Measurements from ENCODE around the gene SLC38A8. TPM values are rescaled to one million over a fixed set of nuclear protein-coding genes. Genes with fewer than 3 reads are reported as not detected.

Gene SLC38A8
- total RNA-seq, 1 experiment from 2014 or later: not detected

DNA sequence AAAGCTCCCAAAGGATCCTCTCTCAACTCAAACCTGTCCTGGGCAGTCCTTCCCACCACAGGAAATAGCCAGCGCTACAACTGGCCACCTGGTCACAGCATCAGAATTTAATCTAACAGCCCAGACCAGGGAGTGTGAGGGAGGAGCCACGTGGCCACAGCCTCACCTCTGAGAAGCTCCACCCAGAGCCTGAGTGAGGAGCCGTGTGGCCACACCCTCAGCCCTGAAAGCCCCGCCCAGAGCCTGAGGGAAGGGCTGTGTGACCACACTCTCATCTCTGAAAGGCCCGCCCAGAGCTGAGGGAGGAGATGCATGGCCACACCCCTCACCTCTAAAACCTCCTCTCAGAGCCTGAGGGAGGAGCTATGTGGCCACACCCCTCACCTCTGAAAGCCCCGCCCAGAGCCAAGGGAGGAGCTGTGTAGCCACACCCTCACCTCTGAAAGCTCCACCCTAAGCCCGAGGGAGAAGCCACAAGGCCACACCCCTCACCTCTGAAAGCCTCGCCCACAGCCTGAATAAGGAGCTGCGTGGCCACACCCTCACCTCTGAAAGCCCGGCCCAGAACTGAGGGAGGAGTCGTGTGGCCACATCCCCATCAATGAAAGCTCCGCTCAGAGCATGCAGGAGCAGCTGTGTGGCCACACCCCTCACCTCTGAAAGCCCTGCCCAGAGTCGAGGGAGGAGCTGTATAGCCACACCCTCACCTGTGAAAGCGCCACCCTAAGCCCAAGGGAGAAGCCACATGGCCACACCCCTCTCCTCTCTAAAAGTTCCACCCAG lies 28.6 kb downstream of the SLC38A8 start:
- DNase-seq (ENCODE audit: low spot score): peak; percentile 34
- in situ Hi-C loops (cut with HindIII; ENCODE audit: low sequenced_read_pairs): no loop called here

DNA sequence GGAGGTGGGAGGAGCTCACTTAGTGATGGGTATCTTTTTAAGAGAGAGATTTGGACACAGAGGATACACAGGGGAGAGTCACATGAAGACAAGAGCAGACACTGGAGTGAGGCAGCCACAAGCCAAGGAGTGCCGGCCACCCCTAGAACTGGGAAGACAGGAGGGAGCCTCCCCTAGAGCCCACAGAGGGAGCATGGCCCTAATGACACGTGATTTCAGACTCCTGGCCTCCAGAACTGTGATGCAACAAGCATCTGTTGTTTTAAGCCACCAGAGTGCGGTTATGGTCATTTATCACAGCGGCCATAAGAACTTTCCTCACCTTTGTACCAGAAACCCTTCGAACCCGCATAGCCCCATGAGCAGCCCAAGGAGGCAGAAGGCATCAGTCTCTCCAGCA lies 33.3 kb downstream of the SLC38A8 start:
- DNase-seq (ENCODE audit: low spot score): no peak
- in situ Hi-C loops (cut with HindIII; ENCODE audit: low sequenced_read_pairs): no loop called here

DNA sequence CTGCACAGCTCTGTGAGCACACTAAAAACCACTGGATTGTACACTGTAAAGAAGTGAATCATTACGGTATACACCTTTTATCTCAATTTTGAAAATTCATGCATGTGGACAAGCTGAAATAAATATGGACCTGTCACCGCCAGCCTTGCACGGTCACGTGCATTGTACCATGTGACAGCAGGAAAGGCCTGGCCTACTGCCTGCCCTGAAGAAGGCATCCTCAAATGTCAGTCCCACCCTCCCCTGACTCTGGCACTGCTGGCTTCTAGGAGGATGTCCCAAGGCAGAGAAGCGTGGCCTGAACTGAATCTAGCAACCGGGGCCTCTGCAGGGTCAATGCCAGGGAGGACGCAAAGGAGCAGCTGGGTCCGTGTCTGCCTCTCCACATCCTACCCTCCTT lies 34.6 kb downstream of the SLC38A8 start:
- DNase-seq (ENCODE audit: low spot score): no peak
- in situ Hi-C loops (cut with HindIII; ENCODE audit: low sequenced_read_pairs): no loop called here

DNA sequence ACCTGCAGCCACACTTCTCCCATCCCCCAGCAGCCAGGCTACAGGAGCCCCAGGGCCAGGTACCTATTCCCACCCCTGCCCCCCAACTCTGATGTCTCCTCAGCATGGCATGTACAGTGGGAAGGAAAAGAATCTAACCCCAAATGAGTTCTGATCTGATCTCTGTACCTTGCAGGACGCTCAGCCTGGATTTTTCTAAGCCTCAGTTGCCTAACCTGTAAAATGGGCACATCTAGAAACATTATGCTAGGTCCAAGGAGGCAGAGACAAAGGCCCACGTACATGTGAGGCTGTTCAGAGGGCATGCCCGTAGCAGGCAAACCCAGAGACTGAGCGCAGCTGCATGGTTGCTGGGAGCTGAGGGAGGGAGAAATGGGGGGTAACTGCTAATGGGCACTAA lies 35.1 kb downstream of the SLC38A8 start:
- DNase-seq (ENCODE audit: low spot score): no peak
- in situ Hi-C loops (cut with HindIII; ENCODE audit: low sequenced_read_pairs): no loop called here

DNA sequence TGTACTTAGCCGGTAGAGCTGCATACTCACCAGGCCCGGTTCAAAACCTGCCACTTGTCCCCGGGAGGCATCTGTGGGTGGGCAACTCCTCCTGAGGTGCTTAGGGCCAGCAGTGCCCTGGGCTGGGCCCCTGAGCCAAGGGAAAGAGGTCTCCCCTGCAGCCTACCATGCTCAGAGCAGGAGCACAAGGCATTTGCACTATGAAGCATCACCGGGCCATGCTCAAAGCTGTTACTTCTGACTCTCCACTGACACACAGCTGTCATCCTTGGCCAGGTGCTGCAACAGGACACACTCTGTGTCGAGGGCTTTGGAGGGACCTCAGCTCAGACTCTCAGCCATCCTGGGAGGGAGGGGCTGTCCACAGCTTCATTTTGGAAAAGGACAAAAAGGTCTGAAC lies 37.2 kb downstream of the SLC38A8 start:
- DNase-seq (ENCODE audit: low spot score): no peak
- in situ Hi-C loops (cut with HindIII; ENCODE audit: low sequenced_read_pairs): no loop called here

DNA sequence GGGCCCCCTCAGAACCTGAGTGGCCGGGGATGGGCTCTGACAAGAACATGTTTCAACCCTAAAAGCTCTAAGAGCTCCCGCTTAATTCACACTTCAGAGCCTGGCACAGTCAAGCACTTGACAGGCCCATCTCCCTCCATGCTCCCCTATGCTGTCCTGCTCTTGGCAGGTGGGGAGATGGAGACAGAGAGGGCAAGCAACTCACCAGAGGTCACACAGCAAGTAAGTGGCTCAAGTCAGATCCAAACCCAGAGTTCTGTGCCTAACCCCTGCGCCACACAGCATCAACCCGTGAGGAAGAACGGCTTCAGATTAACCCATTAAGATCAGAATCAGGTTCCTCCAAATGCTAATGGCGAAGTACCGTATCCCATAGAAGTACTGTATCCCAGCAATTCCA lies 38.2 kb downstream of the SLC38A8 start:
- in situ Hi-C loops (cut with HindIII; ENCODE audit: low sequenced_read_pairs): no loop called here
- DNase-seq (ENCODE audit: low spot score): no peak

DNA sequence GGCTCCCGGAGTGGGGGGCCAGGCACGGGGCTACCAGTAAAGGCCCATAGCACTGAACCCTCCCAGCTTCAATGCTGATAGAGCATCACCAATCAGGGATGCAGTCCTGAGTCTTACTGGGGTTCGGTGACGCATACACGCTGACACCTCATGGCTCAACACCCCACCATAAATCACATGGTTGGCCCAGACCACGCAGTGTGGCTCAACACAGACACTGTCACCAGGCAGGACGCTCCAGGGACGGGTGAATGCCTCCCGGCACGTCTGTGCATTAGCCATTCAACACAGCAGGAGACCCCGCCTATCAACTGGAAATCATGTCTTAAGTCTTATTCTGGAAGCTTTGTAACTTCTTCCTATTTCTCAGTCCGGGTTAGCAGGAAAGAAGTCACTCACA lies 39.6 kb downstream of the SLC38A8 start:
- in situ Hi-C loops (cut with HindIII; ENCODE audit: low sequenced_read_pairs): no loop called here
- DNase-seq (ENCODE audit: low spot score): no peak

DNA sequence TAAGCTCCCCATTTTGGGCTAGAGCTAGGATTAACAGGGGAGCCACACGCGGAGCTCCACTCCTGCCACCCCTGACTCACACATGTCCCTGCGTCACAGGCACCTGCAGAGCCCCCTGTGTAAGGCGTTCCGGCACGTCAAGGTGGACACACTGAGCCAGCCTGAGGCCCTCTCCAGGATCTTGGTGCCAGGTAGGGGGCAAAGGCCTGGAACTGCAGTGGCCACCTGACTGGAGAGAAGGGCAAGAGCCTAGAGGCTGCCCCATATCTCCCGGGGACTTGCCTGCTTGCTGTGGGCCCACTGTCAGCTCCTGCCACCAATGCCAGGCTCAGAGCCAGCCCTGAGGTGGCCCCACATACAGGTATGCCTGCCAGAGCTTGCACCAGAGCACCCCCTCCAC lies 40.9 kb downstream of the SLC38A8 start:
- no peak for DNase-seq (ENCODE audit: low spot score)
- in situ Hi-C loops (cut with HindIII; ENCODE audit: low sequenced_read_pairs): no loop called here

DNA sequence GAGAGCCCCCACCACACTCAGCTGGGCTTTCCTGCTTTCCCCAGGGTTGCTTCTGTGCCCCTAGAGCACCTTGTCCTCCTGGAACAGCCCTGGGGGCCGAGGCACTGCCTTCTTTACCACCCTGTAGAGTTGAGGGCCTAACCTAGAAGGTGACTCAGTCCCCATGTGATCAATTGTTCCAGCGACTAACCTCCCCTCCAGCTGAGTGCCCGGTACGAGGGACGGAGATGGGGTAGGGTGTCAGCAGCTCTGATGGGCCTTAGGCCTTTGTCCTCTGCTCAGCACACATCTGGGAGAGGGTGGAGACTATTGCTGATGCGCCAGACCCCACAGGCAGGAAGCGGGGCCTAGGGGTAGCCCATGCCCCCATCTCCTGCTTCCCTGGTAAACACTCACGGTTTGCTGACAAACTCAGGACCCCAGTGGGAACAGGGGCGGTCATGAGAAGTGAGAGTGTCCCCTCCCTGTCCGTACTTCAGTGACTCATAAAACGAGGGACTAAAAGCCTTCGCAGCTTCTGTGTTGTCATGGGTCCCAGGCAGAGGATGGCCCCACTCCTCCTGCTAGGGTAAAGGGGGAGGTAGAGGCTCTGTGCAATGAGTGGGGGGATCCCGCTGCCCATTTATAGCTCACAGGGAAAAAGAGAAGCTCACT lies 41.5 kb downstream of the SLC38A8 start:
- no peak for DNase-seq (ENCODE audit: low spot score)
- in situ Hi-C loops (cut with HindIII; ENCODE audit: low sequenced_read_pairs): no loop called here

DNA sequence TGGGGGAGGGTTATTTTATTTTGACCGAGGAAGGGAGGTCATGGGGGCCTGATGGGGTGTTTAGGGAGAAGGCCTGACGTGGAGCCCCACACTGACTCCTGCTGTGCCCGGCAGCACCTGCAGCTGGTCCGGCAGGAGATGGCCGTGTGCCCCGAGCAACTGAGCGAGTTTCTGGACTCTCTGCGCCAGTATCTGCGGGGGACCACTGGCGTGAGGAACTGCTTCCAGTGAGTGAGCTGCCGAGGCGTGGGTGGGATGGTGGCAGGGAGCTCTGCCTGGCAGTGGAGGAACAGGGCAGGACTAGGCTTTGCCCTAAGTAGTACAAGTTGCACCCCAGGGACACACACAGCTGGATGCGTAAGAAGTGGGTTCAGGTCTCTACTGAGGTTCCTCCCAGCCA lies 44.5 kb downstream of the SLC38A8 start:
- DNase-seq (ENCODE audit: low spot score): no peak
- in situ Hi-C loops (cut with HindIII; ENCODE audit: low sequenced_read_pairs): no loop called here

DNA sequence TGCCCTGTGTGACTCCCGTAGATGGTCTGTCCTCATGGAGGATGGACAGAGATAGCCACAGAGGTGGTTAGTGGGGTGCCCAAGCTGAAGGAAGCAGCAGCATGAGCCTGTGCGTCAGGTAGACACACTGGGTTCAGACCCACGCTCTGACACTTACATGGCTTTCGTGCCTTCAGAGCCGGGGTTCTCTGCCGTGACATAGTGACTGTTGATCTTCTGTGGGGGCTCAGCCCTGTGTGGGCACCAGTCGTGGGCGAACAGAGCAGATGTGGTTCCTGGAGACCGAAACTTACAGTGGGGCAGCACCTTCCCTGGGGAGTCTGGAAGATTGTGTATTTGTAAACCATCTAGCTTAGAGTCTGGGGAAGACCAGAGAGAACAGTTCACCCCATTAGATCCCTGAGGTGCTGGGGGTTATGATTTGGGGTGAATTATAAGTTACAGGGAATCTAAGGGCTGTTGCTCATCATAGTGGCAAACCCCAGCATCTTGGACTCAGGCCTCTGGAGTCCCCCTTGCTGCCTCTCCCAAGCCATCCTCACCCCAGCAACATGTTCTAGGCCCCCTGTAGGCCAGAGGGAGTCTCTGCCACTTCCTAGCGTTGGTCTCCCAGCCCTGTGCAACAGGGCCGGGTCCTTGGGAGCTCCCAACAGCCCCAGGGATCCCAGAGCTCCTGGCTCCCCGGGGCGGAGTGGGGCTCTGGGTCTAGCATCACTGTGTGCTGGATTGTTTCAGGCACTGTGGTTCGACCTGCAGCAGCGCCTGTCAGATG lies 45.9 kb downstream of the SLC38A8 start:
- no peak for DNase-seq (ENCODE audit: low spot score)
- in situ Hi-C loops (cut with HindIII; ENCODE audit: low sequenced_read_pairs): no loop called here

DNA sequence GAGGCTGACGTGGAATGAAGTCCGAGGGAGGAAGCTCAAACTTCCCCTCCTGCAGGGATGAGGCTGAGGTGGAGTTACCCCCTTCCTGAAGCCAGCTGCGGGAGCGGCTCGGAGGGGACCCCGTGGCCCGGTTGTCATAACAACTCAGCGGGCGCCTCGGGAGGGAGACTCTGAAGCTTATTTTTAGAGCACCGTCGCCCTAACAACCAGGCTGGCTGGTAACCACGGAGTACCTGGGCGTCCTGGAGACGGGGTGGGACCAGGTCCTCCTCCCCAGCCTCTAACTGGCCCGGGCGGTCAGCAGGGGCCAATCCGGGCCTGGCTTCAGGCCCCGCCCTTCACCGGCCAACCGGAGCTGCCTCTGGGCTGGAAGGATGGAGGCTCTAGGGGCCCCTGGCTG lies 46.8 kb downstream of the SLC38A8 start:
- DNase-seq (ENCODE audit: low spot score): peak; percentile 96
- in situ Hi-C loops (cut with HindIII; ENCODE audit: low sequenced_read_pairs): no loop called here

DNA sequence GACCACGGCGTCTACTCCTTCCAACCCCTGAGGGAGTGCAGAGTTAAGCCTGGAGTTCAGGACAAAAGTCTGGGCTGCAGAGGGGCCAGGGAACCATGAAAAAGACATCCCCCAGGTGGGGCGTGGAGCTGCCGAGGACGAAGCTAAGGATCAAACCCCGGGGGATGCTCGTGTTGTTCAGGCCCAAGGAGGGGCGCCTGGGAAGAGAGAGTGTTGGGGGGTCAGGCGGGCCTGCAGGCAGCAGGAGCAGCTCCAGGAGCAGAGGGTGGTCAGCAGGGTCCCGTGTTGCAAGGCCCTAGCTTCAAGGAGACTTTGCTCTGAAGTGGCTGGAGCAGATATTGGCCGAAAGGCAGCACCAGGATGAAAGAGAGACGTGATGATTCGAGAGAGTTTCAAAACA lies 47.9 kb downstream of the SLC38A8 start:
- DNase-seq (ENCODE audit: low spot score): no peak
- in situ Hi-C loops (cut with HindIII; ENCODE audit: low sequenced_read_pairs): no loop called here

DNA sequence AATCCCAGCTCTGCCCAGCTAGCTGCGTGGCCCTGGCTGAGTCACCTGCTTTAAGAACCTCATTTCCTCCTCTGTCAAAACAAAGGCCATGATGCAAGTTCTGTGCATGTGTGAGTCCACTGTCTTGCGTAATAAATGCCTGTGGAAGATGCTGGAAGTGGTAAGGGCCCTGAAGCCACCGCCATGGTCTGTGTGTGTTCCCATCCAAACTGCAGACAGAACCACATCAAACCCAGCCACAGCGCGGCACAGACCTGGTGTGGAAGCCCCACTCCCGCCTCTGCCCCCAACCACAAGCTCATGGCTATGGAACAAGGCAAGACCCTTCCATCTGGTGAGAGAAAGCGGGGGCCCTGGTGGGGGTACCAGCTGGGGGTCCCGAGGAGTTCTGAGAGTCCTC lies 48.5 kb downstream of the SLC38A8 start:
- no peak for DNase-seq (ENCODE audit: low spot score)
- in situ Hi-C loops (cut with HindIII; ENCODE audit: low sequenced_read_pairs): no loop called here

DNA sequence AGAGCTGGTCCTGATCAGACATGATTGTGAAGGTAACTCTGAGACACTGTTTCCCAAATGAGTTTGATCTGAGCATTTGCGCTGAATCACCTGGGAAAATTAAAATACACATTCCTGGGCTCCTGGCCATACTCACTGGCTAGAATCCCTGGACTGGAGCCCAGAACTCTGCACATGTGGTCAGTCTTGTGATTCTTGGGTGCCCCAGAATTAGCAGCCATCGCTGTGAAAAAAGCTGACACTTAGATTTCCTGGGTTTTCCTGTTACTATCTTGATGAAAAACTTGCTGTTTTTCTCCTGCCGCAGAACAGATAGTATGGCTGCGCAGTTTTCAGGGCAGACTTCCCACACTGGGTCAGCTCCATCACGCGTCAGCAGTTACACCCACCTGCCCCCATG lies 50.0 kb downstream of the SLC38A8 start:
- no peak for DNase-seq (ENCODE audit: low spot score)

DNA sequence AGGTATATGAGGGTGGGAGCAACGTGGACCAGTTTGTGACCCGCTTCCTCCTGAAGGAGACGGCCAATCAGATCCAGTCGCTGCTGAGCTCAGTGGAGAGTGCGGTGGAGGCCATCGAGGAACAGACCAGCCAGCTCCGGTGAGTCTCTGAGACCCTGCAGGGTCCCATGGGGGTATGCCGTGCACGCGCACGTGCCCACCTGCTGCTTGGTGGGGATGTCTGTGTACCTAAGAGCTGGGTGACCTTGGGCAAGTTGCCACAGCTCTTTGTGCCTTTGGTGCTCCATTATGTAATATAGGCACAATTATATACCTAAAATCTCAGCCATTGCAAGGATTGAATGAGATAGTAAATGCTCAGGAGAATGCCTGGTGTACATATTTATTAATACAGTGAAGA lies 52.1 kb downstream of the SLC38A8 start:
- in situ Hi-C loops (cut with HindIII; ENCODE audit: low sequenced_read_pairs): no loop called here

More for the DNA sequence above, 50.0 kb downstream of the SLC38A8 start:
- in situ Hi-C loops (cut with HindIII; ENCODE audit: low sequenced_read_pairs): no loop called here

DNA sequence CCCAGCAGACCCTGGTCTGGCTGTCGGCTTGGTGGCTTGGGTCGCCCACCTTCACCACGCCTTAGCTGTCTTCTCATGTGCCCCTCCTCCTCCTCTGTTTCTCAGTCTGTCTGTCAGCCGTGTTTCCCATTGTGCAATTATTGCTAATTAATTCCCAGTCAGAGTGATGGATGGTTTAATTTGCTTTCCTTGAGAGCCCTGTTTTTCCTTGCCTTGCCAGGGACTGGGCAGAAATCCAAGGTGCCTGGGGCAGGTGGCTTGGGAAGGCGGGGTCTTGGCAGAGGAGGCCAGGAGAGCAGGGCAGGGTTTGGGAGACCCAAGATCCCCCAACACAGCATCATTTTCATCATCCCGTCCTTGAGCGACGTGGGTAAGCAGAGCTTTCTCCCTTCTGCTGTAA lies 53.3 kb downstream of the SLC38A8 start:
- in situ Hi-C loops (cut with HindIII; ENCODE audit: low sequenced_read_pairs): no loop called here
- no peak for DNase-seq (ENCODE audit: low spot score)

More for the DNA sequence above, 52.1 kb downstream of the SLC38A8 start:
- DNase-seq (ENCODE audit: low spot score): no peak

DNA sequence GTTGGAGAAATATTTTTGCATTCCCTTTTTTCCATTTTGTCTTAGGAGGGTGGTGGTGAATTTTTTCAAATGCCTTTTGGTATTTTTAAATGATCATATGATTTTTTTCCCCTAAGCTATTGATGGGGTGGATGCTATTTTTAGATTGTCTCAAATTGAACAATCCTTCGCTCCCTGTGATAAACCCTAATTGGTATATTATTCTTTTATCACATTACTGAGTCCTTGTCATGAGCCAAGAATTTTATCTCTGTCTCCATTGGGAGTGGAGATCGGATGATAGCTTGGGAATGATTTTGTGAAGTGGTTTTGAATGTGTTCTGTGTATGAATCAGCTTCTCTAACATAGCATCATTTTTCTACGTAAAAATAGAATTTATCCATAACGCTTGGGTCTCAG lies 59.1 kb downstream of the SLC38A8 start:
- in situ Hi-C loops (cut with HindIII; ENCODE audit: low sequenced_read_pairs): no loop called here
- no peak for DNase-seq (ENCODE audit: low spot score)

DNA sequence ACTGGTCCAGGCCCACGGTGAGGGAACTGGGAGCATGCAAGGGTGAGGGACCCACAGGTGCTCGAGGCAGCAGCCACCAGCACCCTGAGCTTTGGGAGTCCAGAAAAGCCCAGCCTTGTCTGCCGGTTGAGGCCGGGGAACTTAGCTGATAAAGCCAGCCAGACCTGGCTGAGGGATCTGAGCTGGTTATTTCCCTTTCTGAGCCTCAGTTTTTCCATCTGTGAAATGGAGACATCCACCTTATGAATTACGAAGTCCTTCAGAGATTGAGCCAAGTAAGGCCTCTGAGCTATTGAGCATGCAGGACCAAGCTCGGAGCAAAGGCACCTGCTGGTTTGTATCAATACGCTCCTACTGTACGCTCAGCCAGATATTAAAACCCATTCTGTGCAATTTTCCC lies 60.8 kb downstream of the SLC38A8 start:
- no peak for DNase-seq (ENCODE audit: low spot score)
- in situ Hi-C loops (cut with HindIII; ENCODE audit: low sequenced_read_pairs): no loop called here

DNA sequence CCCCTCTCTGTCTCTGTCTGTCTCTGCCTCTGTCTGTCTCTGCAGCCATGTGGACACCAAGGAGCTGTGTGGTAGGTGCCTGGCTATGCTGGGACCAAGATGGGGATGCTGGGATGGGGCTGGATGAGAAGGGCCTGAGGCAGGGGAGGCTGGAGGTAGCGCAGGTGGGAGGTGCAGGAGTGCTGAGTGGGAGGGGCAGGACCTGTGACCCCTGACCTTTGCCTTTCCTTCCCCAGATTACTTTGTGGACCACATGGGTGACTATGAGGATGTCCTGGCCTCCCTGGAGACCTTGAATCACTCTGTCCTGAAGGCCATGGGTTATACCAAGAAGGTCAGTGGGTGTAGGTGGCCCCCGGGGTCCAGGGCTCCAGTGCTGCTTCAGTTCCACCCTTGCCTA lies 61.8 kb downstream of the SLC38A8 start:
- in situ Hi-C loops (cut with HindIII; ENCODE audit: low sequenced_read_pairs): no loop called here
- no peak for DNase-seq (ENCODE audit: low spot score)

Data from G401 (cell line).